Measurements from ENCODE around the gene GPR15LG.

GPR15LG gene

DNA sequence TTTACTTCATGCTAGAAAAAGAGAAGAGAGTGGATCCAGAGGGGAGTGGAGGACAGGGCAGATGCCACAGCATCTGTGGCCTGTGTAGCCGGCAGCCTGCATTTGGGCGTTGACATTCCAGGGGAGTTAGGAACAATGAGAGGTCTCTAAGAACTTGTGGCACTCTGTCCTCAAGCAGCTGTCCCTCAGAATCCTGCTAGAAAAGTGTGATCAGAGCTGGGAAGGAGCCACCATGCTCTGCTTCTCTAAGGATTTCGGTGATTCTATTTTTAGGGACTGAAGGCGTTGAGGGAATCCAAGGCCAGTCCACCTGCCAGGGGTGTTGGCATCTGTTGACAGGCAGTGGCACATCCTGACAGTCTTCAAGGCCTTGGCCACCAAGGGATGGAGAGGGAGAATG is 44.1 kb downstream of the GPR15LG start:
- DNase-seq: no peak

DNA sequence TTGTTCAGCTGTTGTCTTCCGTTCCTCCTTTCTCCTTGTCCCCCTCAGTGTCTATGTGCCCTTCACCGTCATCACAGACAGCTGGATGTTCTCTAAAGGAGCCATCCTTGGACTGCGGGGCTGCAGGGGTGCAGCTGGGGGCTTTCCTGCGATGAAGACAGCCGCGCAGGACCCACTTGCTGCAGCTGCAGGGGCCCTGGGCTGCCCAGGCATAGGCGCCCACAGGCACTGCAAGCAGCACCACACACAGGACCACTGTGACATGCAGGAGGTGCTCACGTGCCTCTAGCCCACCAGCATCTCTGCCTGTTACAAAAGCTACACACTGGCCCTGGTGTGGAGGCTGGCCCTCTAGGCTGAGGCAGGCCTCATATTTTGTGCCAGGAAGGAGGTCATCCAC is 48.3 kb downstream of the GPR15LG start:
- DNase-seq: no peak

DNA sequence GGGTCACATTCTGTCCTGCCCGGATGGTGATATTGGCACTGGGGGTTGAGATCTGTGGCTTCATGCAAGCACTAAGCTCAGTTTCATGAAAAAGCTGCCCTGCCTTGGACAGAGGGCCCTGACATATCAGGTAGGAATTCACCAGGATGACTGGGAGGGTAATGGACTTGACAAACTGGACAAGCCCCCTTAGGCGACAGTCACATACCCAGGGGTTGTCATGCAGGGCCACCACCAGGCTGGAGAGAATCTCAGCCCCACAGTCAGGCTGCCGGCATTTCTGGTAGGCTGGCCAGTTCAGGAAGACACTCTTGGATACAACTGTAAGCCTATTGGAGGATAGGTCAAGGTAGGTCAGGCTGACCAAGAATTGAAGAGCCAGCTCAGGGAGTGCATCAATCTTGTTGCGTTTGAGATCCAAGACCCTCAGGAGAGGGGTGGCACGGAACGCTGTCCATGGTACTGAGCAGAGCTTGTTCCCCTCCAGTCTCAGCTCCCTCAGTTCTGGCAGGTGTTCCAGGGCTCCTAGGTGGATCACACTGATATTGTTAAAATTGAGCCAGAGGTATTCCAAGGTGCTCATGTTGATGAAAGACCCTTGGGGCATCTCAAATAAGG is 50.9 kb downstream of the GPR15LG start:
- no peak for DNase-seq

DNA sequence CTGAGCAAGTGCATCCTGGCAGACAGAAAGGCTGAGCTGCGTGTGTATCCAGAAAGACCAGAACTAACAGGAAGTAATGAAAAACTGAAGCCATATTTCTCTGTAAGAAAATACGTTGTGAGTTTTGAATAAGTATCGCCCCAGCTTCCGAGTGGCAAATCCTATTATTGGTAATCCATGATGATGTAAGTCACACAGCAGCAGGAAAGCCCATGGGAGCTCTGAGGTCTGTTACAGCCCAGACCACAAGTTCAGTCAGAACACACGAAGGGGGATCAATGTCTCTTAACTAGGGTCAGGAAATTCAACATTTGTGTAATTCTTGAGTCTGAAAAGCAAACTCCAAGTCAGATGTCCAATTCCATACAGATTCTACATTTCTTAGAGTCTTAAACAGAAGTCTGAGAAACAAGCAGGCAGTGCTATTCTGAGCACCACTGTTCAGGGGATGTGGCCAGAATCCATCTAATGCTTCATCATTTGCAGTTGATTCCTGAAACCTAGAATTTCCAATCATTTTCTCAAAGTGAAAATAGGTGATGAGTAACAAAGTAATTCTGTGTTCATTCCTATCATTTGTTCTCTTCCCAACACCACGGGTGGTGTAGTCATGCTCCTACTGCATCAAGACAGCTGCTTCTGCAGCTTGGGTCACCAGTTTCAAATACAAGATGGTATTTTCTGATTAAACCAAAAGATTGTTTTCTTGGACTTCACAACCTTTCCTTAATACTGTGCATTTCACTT is 52.0 kb downstream of the GPR15LG start, which contains the start of gene LRIT2:
Gene LRIT2 (minus strand): TSS at position 118 of the 747 bp plus-strand sequence. CDS start 24 bp downstream, at position 94.
- DNase-seq: no peak

DNA sequence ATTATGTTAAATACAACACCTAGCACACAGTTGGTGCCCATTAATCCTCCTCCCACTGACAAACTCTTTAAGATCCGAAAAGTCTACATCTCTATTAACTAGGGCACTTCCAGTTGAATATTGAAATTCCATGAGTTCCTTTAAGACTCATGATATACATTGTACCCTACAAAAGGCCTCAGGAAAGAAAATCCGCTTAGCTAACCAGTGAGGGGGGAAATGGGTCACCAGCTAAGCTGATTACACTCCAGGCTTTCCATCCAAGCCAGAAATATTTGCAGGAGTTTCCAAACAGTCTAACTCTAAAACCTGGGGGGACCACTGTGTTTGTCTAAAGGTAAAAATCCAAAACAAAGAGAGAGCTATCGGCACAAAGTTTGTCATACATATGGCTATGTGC is 53.0 kb downstream of the GPR15LG start:
- no peak for DNase-seq

DNA sequence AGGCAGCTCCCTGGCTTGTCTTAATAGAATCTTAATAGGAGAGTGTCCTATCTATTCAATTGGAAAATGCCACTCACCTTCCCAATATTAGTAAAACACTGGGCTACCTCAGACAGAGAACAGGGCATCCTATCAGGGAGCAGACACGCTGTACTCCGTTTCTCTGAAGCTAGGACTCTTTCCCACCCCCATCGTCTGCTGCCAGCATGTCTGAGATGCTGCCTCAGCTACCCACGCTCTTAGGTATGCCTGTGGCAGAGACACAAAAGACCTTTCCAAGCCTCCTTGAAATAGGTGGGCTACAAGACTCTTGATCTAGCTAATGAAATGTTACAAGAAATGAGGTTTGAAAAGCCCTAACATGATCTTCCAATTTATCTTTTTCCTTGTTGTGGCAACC is 54.2 kb downstream of the GPR15LG start:
- DNase-seq: no peak

DNA sequence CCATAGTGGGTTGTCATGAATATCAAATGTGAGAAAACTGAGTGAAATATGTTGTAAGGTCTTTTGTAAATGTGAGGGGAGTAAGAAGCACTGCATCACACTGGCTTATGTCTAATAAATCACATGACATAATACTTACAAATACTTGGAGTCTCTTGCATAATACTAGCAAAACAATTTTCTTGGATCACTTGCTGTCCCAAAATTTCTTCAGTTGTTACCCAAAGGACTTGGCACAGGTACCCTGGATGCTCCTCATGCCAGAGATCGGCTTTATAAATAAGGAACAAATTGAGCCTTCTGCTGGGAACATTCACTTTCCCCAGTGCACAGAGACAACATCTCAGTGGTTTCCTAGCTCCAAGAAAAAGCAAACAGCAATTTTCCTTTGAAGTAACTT is 56.8 kb downstream of the GPR15LG start:
- no peak for DNase-seq

DNA sequence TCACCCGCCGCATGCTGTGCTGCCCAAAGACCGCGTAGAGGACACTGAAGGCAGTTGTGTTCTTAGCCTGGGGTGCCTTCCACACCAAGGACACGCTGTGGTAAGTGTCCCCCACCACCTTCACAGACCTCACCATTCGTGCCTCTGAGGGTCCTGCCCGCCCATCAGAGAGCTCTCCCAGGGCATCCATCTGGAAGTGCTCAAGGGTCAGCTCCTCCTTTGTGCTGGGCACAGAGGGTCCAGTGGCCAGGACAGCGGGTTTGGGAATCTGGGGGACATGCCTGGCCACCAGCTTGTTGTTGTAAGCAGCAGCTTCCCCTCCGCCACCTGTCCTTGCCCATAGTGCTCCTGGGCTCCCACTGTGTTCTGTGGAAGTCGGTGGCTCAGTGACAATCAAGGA is 58.8 kb downstream of the GPR15LG start:
- DNase-seq: no peak

DNA sequence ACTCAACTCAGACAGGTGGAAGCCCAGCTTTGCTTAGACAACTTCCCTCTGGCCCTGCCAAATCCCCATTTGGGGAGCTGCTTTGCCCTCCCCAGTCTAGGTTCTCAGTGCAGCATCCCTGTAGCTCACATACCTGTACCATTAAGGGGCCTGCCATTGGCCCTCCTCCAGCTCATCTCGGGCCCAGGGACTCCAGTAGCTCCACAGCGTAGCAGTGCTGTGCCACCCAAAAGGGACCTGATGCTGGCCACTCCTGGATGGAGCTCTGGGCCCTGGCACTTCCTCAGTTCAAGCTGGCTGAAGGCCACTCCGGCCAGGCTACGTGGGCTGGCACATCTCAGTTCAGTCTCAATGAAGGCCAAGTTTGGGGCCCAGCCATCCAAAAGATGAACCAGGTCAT is 60.3 kb downstream of the GPR15LG start:
- no peak for DNase-seq

DNA sequence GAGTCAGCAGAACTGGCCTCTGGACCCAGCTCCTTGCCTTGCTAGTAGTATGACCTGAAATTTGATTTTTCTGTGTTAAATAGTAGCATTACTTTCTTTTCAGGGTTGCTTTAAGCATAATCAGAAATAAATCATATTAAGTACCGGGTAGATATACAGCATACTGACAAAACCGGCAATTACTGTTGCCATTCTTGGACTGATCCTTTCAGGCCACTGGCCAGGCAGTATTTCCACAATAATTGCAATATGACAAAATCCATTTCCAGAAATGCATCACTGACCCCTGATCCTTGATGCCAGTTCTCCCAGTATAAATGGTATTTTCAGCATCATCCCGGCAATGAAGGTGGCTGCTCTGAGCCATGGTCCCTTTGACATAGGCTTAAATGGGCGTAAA is 60.9 kb downstream of the GPR15LG start:
- no peak for DNase-seq
